DND-41 (cell line): ENCODE results near the gene ZNF735.

Source experiments
- EZH2 ChIP-seq: IDR thresholded peaks from 3 replicates; pipeline ENCODE4 v1.6.1; 2012; ENCODE audit warnings: borderline replicate concordance, low read depth, mild to moderate bottlenecking, moderate library complexity, low read length, inconsistent platforms; ENCODE audit not compliant: severe bottlenecking
- TF ChIP-seq, protein P1 (sequence below): IDR thresholded peaks from 2 replicates; pipeline ENCODE4 v1.5.1; 2012; ENCODE audit warnings: borderline replicate concordance, low read length, moderate library complexity, mild to moderate bottlenecking; ENCODE audit not compliant: poor library complexity, severe bottlenecking; ENCODE audit errors: extremely low read depth

DNA sequence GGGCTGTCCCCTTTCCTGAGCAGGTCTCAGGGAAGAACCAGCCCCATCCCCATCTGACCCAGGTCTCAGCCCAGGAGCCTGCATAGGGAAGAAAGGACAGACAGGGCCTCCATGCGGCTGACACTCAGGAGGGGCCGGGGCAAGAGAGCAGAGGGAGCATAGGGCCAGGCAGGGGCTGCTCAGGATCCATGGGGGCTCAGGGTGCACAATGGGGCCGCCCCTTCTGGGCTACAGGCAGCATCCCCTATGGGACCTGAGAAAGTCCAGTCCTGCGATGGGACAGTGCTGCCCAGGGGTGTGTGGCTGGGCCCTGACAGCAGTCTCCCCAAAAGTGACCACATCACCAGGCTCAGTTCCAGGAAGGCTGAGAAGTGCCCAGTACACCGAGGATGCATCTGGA is 32.7 kb upstream of the ZNF735 start:
- TF ChIP-seq, protein P1, sequence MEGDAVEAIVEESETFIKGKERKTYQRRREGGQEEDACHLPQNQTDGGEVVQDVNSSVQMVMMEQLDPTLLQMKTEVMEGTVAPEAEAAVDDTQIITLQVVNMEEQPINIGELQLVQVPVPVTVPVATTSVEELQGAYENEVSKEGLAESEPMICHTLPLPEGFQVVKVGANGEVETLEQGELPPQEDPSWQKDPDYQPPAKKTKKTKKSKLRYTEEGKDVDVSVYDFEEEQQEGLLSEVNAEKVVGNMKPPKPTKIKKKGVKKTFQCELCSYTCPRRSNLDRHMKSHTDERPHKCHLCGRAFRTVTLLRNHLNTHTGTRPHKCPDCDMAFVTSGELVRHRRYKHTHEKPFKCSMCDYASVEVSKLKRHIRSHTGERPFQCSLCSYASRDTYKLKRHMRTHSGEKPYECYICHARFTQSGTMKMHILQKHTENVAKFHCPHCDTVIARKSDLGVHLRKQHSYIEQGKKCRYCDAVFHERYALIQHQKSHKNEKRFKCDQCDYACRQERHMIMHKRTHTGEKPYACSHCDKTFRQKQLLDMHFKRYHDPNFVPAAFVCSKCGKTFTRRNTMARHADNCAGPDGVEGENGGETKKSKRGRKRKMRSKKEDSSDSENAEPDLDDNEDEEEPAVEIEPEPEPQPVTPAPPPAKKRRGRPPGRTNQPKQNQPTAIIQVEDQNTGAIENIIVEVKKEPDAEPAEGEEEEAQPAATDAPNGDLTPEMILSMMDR, result no peak
- TF ChIP-seq EZH2, result no peak
